ENCODE measurements around the gene CLIC1.

DNA sequence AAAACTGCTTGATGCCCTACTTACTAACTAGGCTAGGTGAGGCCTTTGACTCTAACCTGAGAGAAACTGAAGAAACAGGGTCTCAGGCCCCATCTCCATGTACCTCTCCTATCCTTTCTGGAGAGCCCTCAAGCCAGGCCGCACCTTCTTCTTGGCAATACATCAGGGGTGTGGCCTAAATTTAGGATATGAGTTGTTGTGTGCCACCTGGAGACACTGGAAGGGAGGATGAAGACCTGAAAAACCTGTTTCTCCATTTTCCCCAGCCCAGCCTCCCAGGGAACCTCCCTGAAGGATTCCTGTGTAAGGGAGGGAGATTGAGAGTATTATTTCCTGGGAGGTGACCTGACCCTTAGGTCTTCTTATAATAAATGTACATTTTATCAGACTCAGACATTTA lies 18.1 kb downstream of the CLIC1 start:
- TF ChIP-seq POLR2A (IDR thresholded peaks at IDR 0.05) (no peak), POLR2AphosphoS5 (IDR thresholded peaks at IDR 0.05) (peak in 1 of 2 donors; percentile 21), EP300 (IDR thresholded peaks at IDR 0.05) (peak in 1 of 4 donors; percentile 9)
- TF ChIP-seq, protein P1, sequence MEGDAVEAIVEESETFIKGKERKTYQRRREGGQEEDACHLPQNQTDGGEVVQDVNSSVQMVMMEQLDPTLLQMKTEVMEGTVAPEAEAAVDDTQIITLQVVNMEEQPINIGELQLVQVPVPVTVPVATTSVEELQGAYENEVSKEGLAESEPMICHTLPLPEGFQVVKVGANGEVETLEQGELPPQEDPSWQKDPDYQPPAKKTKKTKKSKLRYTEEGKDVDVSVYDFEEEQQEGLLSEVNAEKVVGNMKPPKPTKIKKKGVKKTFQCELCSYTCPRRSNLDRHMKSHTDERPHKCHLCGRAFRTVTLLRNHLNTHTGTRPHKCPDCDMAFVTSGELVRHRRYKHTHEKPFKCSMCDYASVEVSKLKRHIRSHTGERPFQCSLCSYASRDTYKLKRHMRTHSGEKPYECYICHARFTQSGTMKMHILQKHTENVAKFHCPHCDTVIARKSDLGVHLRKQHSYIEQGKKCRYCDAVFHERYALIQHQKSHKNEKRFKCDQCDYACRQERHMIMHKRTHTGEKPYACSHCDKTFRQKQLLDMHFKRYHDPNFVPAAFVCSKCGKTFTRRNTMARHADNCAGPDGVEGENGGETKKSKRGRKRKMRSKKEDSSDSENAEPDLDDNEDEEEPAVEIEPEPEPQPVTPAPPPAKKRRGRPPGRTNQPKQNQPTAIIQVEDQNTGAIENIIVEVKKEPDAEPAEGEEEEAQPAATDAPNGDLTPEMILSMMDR (IDR thresholded peaks at IDR 0.05) = no peak
